ENCODE results near the gene IFNL1.

DNA sequence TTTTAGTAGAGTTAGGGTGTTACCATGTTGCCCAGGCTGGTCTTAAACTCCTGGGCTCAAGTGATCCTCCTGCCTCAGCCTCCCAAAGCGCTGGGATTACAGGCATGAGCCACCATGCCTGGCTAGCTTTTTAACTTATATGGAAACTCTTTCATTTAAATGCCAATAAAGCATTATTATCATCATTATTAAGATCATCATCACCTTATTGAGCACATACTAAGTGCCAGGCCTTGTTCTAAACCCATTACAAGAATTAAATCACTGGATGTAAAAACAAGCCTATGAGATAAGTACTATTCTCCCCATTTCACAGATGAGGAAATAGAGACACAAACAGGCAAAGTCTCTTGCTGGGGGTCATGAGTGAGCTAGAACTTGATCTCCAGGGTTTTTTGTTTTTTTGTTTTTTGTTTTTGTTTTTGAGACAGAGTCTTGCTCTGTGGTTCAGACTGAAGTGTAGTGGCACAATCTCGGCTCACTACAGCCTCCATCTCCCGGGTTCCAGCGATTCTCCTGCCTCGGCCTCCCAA is 38.3 kb downstream of the IFNL1 start:
- TF ChIP-seq, protein P1, sequence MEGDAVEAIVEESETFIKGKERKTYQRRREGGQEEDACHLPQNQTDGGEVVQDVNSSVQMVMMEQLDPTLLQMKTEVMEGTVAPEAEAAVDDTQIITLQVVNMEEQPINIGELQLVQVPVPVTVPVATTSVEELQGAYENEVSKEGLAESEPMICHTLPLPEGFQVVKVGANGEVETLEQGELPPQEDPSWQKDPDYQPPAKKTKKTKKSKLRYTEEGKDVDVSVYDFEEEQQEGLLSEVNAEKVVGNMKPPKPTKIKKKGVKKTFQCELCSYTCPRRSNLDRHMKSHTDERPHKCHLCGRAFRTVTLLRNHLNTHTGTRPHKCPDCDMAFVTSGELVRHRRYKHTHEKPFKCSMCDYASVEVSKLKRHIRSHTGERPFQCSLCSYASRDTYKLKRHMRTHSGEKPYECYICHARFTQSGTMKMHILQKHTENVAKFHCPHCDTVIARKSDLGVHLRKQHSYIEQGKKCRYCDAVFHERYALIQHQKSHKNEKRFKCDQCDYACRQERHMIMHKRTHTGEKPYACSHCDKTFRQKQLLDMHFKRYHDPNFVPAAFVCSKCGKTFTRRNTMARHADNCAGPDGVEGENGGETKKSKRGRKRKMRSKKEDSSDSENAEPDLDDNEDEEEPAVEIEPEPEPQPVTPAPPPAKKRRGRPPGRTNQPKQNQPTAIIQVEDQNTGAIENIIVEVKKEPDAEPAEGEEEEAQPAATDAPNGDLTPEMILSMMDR (IDR thresholded peaks at IDR 0.05) = no peak
- TF ChIP-seq POLR2AphosphoS5 (IDR thresholded peaks at IDR 0.05; ENCODE audit: low read depth, low read length) (no peak), TCF7L2 (IDR thresholded peaks at IDR 0.05; ENCODE audit: low read depth, low read length) (no peak), SIN3A (IDR thresholded peaks at IDR 0.05; ENCODE audit: borderline replicate concordance, insufficient read depth, low read depth, low read length) (no peak)
- TF ChIP-seq, protein P2, sequence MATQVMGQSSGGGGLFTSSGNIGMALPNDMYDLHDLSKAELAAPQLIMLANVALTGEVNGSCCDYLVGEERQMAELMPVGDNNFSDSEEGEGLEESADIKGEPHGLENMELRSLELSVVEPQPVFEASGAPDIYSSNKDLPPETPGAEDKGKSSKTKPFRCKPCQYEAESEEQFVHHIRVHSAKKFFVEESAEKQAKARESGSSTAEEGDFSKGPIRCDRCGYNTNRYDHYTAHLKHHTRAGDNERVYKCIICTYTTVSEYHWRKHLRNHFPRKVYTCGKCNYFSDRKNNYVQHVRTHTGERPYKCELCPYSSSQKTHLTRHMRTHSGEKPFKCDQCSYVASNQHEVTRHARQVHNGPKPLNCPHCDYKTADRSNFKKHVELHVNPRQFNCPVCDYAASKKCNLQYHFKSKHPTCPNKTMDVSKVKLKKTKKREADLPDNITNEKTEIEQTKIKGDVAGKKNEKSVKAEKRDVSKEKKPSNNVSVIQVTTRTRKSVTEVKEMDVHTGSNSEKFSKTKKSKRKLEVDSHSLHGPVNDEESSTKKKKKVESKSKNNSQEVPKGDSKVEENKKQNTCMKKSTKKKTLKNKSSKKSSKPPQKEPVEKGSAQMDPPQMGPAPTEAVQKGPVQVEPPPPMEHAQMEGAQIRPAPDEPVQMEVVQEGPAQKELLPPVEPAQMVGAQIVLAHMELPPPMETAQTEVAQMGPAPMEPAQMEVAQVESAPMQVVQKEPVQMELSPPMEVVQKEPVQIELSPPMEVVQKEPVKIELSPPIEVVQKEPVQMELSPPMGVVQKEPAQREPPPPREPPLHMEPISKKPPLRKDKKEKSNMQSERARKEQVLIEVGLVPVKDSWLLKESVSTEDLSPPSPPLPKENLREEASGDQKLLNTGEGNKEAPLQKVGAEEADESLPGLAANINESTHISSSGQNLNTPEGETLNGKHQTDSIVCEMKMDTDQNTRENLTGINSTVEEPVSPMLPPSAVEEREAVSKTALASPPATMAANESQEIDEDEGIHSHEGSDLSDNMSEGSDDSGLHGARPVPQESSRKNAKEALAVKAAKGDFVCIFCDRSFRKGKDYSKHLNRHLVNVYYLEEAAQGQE (IDR thresholded peaks at IDR 0.05; ENCODE audit: insufficient read depth in 1 of 2, low read depth in 2 of 2, low read length in 1 of 2) = no peak

All from Panc1 (cell line).